Measurements from ENCODE around the gene S100A14. TPM values are rescaled to one million over a fixed set of nuclear protein-coding genes. Genes with fewer than 3 reads are reported as not detected.

Gene S100A14
- total RNA-seq, 2 donors from 2014 or later, result 4.2 to 4.9 TPM

DNA sequence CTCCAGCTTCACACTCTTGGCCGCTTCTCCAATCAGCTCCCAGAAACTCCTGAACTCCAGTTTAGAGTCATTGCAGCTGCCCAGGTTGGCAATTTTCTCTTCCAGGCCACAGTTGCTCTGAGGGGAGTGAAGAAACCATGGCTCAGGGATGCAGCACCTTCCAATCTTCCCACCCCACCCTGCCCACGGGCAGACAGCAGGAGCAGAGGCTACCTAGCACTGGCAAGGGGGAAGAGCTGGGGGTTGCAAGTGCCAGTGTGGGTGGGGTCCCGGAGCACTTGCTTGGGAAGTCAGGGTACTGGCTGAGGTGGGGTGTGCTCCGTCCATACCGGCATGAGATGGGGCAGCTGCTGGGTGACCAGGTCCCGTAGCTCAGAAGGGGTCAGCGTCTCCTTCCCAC is 1.2 kb downstream of the S100A14 start:
- Histone ChIP-seq H3K27me3 (replicated peaks; ENCODE audit: insufficient read depth) (no peaks in the 10 kb centered on the region), H3K4me3 (no peak overlapping the region), H3K36me3 (no peaks in the 10 kb centered on the region), H3K9me3 (no peaks in the 10 kb centered on the region), H3K27ac (no peak overlapping the region), H3K4me1 (ENCODE audit: control insufficient read depth in 1 of 2, low read depth in 2 of 2) (peaks cover 9 to 23% of the 10 kb centered on the region in 2 donors)
- TF ChIP-seq, protein P1, sequence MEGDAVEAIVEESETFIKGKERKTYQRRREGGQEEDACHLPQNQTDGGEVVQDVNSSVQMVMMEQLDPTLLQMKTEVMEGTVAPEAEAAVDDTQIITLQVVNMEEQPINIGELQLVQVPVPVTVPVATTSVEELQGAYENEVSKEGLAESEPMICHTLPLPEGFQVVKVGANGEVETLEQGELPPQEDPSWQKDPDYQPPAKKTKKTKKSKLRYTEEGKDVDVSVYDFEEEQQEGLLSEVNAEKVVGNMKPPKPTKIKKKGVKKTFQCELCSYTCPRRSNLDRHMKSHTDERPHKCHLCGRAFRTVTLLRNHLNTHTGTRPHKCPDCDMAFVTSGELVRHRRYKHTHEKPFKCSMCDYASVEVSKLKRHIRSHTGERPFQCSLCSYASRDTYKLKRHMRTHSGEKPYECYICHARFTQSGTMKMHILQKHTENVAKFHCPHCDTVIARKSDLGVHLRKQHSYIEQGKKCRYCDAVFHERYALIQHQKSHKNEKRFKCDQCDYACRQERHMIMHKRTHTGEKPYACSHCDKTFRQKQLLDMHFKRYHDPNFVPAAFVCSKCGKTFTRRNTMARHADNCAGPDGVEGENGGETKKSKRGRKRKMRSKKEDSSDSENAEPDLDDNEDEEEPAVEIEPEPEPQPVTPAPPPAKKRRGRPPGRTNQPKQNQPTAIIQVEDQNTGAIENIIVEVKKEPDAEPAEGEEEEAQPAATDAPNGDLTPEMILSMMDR (IDR thresholded peaks at IDR 0.05), result no peak
- ATAC-seq (ENCODE audit: insufficient number of reproducible peaks, low FRiP score, low read depth), result no peak
- DNase-seq (ENCODE audit: low spot score), result no peak

DNA sequence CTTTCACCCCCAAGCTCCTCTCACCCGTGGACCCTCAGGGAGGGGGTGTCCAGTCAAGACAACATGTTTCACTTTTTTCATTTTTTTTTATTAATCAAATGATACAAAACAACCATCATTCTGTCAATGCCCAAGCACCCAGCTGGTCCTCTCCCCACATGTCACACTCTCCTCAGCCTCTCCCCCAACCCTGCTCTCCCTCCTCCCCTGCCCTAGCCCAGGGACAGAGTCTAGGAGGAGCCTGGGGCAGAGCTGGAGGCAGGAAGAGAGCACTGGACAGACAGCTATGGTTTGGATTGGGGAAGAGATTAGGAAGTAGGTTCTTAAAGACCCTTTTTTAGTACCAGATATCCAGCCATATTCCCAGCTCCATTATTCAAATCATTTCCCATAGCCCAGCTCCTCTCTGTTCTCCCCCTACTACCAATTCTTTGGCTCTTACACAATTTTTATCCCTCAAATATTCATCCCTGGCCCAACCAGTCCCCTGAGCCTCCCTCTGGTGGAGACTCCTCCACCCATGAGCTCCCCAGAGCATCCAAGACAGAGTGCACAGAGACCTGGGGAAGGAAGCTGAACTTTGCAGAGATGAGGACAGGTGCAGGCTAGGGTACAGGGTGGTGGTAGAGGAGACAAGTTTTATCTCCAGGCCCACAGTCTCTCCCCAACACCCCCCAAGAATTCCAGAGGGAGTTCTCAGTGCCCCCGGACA is 1.8 kb downstream of the S100A14 start:
- Histone ChIP-seq H3K9me3 (no peaks in the 10 kb centered on the region), H3K27ac (no peak overlapping the region), H3K27me3 (replicated peaks; ENCODE audit: insufficient read depth) (no peaks in the 10 kb centered on the region), H3K4me1 (ENCODE audit: control insufficient read depth in 1 of 2, low read depth in 2 of 2) (peaks cover 11 to 28% of the 10 kb centered on the region in 2 donors), H3K4me3 (no peak overlapping the region), H3K36me3 (no peaks in the 10 kb centered on the region)
- ATAC-seq (ENCODE audit: insufficient number of reproducible peaks, low FRiP score, low read depth), result no peak
- DNase-seq (ENCODE audit: low spot score), result no peak
- TF ChIP-seq, protein P1 (IDR thresholded peaks at IDR 0.05), result no peak

DNA sequence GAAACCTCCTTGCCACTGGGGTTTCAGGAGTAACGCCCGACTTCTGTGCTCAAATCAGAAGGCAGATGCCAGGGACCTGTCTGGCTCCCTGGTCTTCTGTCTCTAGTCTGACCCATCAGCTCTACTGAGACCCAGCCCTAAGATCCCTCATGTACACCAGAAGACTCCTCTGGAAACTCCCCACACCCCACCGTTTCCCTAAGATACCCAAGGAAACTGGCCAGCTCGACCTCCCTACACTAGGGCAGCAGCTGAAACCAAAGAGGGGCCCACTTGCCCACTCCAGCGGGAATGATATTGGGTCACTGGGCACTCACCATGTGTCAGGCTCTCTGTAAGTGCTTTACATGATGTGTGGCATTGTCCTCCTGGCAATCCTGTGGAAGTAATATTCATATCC is 2.7 kb downstream of the S100A14 start:
- H3K36me3 ChIP-seq, result no peaks in the 10 kb centered on the region
- H3K4me1 ChIP-seq (ENCODE audit: control insufficient read depth in 1 of 2, low read depth in 2 of 2), result peaks cover 15 to 38% of the 10 kb centered on the region in 2 donors
- H3K4me3 ChIP-seq, result peak overlapping the region; percentile 87
- ATAC-seq (ENCODE audit: insufficient number of reproducible peaks, low FRiP score, low read depth) (no peak), DNase-seq (ENCODE audit: low spot score) (no peak)
- TF ChIP-seq, protein P1 (IDR thresholded peaks at IDR 0.05), result no peak
- no peaks in the 10 kb centered on the region for H3K27me3 ChIP-seq (replicated peaks; ENCODE audit: insufficient read depth)
- peak overlapping the region; percentile 81 to 96 for H3K27ac ChIP-seq
- H3K9me3 ChIP-seq, result no peaks in the 10 kb centered on the region

DNA sequence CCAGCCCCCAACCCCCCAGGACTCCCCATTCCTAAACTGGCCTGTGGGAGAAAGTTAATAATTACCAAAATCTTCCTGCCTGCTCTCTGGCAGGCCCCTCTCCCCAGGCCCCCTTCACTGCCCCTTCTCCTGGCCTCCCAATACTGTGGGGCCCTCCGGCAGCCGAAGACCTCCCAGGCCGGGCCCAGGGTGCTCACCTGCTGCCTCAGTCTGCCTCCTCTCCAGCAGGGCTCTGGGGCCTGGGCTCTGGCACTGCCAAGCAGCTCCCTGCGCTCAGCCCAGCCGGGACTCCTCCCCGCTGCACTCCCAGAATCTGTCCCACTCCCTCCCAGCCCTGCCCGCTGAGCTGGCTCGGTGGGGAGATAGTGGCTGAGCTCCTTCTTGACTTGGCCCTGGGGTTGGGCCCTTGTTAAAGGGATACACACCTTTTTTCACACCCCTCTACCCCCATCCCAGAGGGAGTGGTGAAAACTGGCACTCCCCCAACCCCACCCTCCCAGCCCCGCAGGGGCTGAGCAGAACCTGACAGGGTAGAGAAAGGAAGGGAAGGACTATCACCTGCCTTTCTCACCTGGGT is 3.3 kb downstream of the S100A14 start, which contains the start of gene S100A16:
Gene S100A16 (minus strand): TSS at position 383 of the 577 bp plus-strand sequence. CDS start 4,986 bp downstream, outside the sequence.
- H3K9me3 ChIP-seq, result no peaks in the 10 kb centered on the region
- peaks cover 20 to 43% of the 10 kb centered on the region in 2 donors for H3K4me1 ChIP-seq (ENCODE audit: control insufficient read depth in 1 of 2, low read depth in 2 of 2)
- H3K27me3 ChIP-seq (replicated peaks; ENCODE audit: insufficient read depth), result no peaks in the 10 kb centered on the region
- H3K27ac ChIP-seq, result peak within 1 kb of the TSS; percentile 81 to 96
- TF ChIP-seq, protein P1 (IDR thresholded peaks at IDR 0.05), result no peak
- ATAC-seq (ENCODE audit: insufficient number of reproducible peaks, low FRiP score, low read depth) (no peak), DNase-seq (ENCODE audit: low spot score) (peak; percentile 60)
- no peaks in the 10 kb centered on the region for H3K36me3 ChIP-seq
- H3K4me3 ChIP-seq, result peak within 1 kb of the TSS; percentile 87

DNA sequence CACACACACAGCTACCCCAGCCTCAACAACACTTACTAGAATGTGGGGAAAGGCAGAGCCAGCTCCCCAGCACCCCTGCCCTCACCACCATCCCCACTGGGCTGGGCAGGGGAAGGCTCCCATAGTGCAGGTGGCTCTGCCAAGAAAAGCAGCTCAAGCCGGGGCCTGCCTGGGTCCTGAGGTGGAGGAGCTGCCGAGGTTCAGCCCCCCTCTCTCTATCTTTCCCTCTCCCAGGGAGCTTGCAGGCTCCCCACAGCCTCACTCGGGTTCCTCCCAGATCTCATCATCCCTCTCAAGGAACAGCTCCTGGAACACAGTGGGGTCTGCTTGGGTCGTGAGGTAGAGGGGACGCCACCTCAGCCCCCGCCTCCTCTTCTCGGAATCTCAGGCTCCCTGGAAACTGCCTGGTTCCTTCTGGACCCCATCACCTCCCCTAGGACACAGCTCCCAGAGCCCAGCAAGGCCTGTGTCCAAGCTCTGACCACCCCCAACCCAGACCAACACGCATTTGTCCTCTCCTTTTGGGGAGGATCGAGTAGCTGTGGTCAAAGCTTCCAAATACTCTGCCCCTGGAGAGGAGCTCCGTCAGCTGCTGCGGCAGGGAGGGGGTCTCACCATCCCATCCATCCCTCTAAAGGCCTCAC is 3.9 kb downstream of the S100A14 start:
- DNase-seq (ENCODE audit: low spot score), result no peak
- Histone ChIP-seq H3K4me3 (peak overlapping the region; percentile 87), H3K27ac (peak overlapping the region; percentile 81 to 96), H3K4me1 (ENCODE audit: control insufficient read depth in 1 of 2, low read depth in 2 of 2) (peaks cover 20 to 49% of the 10 kb centered on the region in 2 donors), H3K36me3 (peaks cover 6% of the 10 kb centered on the region), H3K27me3 (replicated peaks; ENCODE audit: insufficient read depth) (no peaks in the 10 kb centered on the region), H3K9me3 (no peaks in the 10 kb centered on the region)
- ATAC-seq (ENCODE audit: insufficient number of reproducible peaks, low FRiP score, low read depth), result no peak
- TF ChIP-seq, protein P1 (IDR thresholded peaks at IDR 0.05), result no peak

All from thoracic aorta (tissue), 2 donors.